ENCODE data around the gene ZFP1.

The ZFP1 gene

GRCh38 chr16:75148311-75149195, at the start of gene ZFP1:
ZFP1 (plus strand) TSS chr16:75148524; CDS start chr16:75152952, 4,428 bp downstream.
- Histone ChIP-seq H3K4me3 (ENCODE audit: low read depth, low read length) (peak within 1 kb of the TSS; percentile 73), H3K4me1 (ENCODE audit: control insufficient read depth, insufficient read depth, low read length) (no peaks in the 10 kb centered on the region), H3K36me3 (ENCODE audit: control insufficient read depth, insufficient read depth, low read length) (no peaks in the 10 kb centered on the region), H3K27me3 (ENCODE audit: control insufficient read depth, insufficient read depth, low read length) (no peaks in the 10 kb centered on the region), H3K9ac (ENCODE audit: low read depth, low read length) (peak within 1 kb of the TSS; percentile 82), H3K9me3 (ENCODE audit: control insufficient read depth, insufficient read depth, low read length) (no peaks in the 10 kb centered on the region)

- peaks cover 20% of the 10 kb centered on the region for H3K4me1 ChIP-seq (ENCODE audit: control insufficient read depth, insufficient read depth, low read length)
- H3K36me3 ChIP-seq (ENCODE audit: control insufficient read depth, insufficient read depth, low read length), result peaks cover 17% of the 10 kb centered on the region
- no peaks in the 10 kb centered on the region for H3K27me3 ChIP-seq (ENCODE audit: control insufficient read depth, insufficient read depth, low read length)
- H3K4me3 ChIP-seq (ENCODE audit: low read depth, low read length), result no peak overlapping the region
- no peak overlapping the region for H3K9ac ChIP-seq (ENCODE audit: low read depth, low read length)
- H3K9me3 ChIP-seq (ENCODE audit: control insufficient read depth, insufficient read depth, low read length), result no peaks in the 10 kb centered on the region
Observed at GRCh38 chr16:75099075-75099667, 49.2 kb upstream of the ZFP1 start.

DNA sequence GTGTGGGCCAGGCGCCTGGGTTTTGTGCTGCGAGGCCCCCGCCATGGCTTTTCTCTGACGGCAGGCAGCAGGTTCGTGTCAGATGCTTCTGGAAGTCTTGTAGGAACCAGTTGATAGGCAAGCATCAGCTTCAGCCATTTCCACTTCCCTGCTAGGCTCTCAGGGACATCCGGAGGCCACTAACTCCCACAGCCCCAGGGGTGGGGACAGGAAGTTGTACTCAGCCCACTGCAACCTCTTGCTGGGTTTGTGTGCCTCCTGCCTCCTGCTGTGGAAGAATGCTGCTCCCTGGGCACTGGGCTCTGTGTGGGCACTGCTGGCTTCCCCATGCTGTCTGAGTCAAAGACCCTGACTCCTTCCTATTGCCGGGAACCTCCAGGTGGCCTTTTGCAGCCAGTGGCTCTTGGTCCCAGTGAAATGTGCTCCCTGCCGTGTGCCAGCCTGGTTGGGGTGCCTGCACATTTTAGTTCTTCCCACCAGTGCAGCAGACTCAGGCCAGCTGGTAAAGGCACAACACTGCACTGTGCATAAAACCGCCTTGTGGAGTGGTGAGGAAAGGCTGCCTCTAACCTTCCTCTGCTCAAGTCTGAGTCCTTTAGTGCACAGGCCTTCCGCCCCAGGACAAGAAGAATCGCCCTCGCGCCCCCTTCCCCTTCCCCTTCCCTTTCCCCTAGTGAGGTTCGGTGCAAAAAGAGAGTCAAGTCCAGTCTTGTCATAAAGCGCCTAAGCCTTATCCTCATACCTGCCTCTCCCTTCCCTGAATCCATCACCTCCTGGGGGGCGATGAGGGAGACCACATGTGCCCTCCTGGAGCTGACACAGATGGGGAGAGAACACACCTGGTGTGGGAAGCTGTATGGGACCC, 48.4 kb upstream of the ZFP1 start:
- Histone ChIP-seq H3K4me1 (ENCODE audit: control insufficient read depth, insufficient read depth, low read length) (peaks cover 20% of the 10 kb centered on the region), H3K4me3 (ENCODE audit: low read depth, low read length) (no peak overlapping the region), H3K36me3 (ENCODE audit: control insufficient read depth, insufficient read depth, low read length) (peaks cover 14% of the 10 kb centered on the region), H3K9ac (ENCODE audit: low read depth, low read length) (no peak overlapping the region), H3K27me3 (ENCODE audit: control insufficient read depth, insufficient read depth, low read length) (no peaks in the 10 kb centered on the region), H3K9me3 (ENCODE audit: control insufficient read depth, insufficient read depth, low read length) (no peaks in the 10 kb centered on the region)

DNA sequence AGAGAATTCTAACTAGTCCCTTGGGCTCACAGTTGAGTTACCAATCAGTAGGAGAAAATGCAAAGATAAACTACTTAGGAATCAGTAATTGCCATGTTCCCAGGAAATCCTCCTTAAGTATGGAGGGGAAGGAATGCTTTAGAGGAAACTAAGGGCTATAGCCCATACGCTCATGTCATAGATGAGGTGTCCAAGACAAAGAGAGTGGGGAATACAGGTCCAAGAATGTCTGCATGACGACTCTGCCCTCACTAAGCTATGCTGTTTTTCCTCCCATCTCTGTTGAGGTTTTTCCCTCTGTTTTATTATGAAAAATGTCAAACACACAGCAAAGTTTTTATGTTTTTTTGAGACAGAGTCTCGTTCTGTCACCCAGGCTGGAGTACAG, 47.7 kb upstream of the ZFP1 start:
- Histone ChIP-seq H3K4me3 (ENCODE audit: low read depth, low read length) (no peak overlapping the region), H3K9ac (ENCODE audit: low read depth, low read length) (no peak overlapping the region), H3K27me3 (ENCODE audit: control insufficient read depth, insufficient read depth, low read length) (no peaks in the 10 kb centered on the region), H3K36me3 (ENCODE audit: control insufficient read depth, insufficient read depth, low read length) (peaks cover 15% of the 10 kb centered on the region), H3K4me1 (ENCODE audit: control insufficient read depth, insufficient read depth, low read length) (peaks cover 20% of the 10 kb centered on the region), H3K9me3 (ENCODE audit: control insufficient read depth, insufficient read depth, low read length) (no peaks in the 10 kb centered on the region)

DNA sequence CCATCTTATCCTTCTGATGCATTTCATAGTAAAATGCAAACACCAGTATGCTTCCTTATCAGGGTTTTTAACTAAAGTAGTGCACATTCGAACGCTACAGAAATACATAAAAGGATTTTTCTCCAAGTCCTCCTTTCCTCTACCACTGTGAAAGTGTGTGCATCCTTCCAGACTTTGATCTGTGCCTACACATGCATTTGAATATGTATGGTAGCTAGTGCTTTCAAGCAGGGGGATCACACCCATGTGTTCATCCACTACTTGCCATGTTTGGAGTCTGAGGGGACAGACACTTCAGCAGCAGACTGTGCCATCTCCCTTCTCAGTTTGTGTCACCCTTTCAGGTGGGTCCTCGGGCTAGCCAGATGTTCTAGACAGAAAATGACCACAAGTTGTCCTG, 46.7 kb upstream of the ZFP1 start:
- Histone ChIP-seq H3K9ac (ENCODE audit: low read depth, low read length) (no peak overlapping the region), H3K36me3 (ENCODE audit: control insufficient read depth, insufficient read depth, low read length) (peaks cover 14% of the 10 kb centered on the region), H3K4me3 (ENCODE audit: low read depth, low read length) (no peak overlapping the region), H3K9me3 (ENCODE audit: control insufficient read depth, insufficient read depth, low read length) (no peaks in the 10 kb centered on the region), H3K27me3 (ENCODE audit: control insufficient read depth, insufficient read depth, low read length) (no peaks in the 10 kb centered on the region), H3K4me1 (ENCODE audit: control insufficient read depth, insufficient read depth, low read length) (peaks cover 14% of the 10 kb centered on the region)

DNA sequence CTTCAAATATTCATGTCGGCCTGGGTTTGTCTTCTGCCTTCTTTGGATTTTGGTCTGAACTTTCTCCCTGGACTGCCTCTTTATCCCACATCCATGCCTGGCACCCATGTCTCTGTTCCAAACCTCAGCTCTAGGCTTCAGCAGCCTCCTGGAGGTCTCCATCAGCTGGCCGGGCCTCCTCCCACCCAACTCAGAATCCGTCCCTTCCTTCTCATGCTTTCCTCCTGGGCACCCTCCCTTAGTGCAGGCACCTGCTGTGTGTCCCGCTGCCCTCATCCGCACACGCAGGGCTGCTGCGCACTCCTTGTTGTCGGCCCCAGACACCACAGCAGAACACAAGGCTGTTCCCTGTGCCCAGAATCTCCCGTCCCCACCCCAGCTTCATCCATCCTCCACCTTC, 45.7 kb upstream of the ZFP1 start:
- peaks cover 10% of the 10 kb centered on the region for H3K4me1 ChIP-seq (ENCODE audit: control insufficient read depth, insufficient read depth, low read length)
- no peak overlapping the region for H3K9ac ChIP-seq (ENCODE audit: low read depth, low read length)
- H3K36me3 ChIP-seq (ENCODE audit: control insufficient read depth, insufficient read depth, low read length), result peaks cover 19% of the 10 kb centered on the region
- H3K4me3 ChIP-seq (ENCODE audit: low read depth, low read length), result no peak overlapping the region
- H3K27me3 ChIP-seq (ENCODE audit: control insufficient read depth, insufficient read depth, low read length), result no peaks in the 10 kb centered on the region
- H3K9me3 ChIP-seq (ENCODE audit: control insufficient read depth, insufficient read depth, low read length), result no peaks in the 10 kb centered on the region

DNA sequence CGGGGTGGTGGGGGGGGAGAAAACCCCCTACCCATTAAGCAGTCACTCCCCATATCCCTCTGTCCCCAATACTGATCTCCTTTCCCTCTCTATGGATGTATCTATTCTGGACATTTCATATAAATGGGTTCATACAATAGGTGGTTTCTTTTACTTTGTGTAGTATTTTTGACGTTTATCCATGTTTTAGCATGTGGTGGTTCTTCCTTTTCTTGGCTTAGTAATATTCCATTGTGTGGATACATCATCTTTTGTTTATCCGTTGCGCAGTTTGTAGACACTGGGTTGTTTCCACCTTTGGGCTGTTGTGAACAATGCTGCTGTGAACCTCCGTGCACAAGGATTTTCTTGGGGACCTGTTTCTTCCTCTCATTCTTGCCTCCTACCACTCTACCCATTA, 44.3 kb upstream of the ZFP1 start:
- Histone ChIP-seq H3K9me3 (ENCODE audit: control insufficient read depth, insufficient read depth, low read length) (no peaks in the 10 kb centered on the region), H3K4me3 (ENCODE audit: low read depth, low read length) (no peak overlapping the region), H3K27me3 (ENCODE audit: control insufficient read depth, insufficient read depth, low read length) (no peaks in the 10 kb centered on the region), H3K4me1 (ENCODE audit: control insufficient read depth, insufficient read depth, low read length) (peaks cover 6% of the 10 kb centered on the region), H3K36me3 (ENCODE audit: control insufficient read depth, insufficient read depth, low read length) (peaks cover 19% of the 10 kb centered on the region), H3K9ac (ENCODE audit: low read depth, low read length) (no peak overlapping the region)

DNA sequence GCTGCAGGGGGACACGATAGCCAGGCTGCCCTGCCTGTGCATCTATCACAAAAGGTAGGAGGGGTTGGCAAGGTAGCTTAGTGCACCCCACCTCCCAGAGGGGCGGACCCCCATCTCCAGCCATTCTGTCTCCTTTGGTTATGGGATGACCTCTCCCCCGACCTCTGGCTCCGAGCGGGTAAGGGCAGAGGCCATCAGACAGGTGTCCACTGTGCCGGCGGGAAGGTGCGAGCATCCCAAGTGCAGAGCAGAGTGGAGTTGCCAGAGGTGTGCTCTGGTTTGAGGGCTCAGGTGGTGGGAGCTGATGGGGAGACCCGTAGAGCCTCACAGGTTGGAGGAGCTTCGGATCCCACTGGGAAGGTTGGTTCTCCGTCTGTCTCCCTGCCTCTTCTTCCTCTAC, 43.5 kb upstream of the ZFP1 start:
- Histone ChIP-seq H3K4me1 (ENCODE audit: control insufficient read depth, insufficient read depth, low read length) (peaks cover 9% of the 10 kb centered on the region), H3K4me3 (ENCODE audit: low read depth, low read length) (no peak overlapping the region), H3K9ac (ENCODE audit: low read depth, low read length) (no peak overlapping the region), H3K9me3 (ENCODE audit: control insufficient read depth, insufficient read depth, low read length) (no peaks in the 10 kb centered on the region), H3K36me3 (ENCODE audit: control insufficient read depth, insufficient read depth, low read length) (peaks cover 19% of the 10 kb centered on the region), H3K27me3 (ENCODE audit: control insufficient read depth, insufficient read depth, low read length) (no peaks in the 10 kb centered on the region)

- H3K4me3 ChIP-seq (ENCODE audit: low read depth, low read length), result no peak overlapping the region
- H3K27me3 ChIP-seq (ENCODE audit: control insufficient read depth, insufficient read depth, low read length), result no peaks in the 10 kb centered on the region
- H3K9me3 ChIP-seq (ENCODE audit: control insufficient read depth, insufficient read depth, low read length), result no peaks in the 10 kb centered on the region
- H3K4me1 ChIP-seq (ENCODE audit: control insufficient read depth, insufficient read depth, low read length), result peaks cover 14% of the 10 kb centered on the region
- peaks cover 19% of the 10 kb centered on the region for H3K36me3 ChIP-seq (ENCODE audit: control insufficient read depth, insufficient read depth, low read length)
- H3K9ac ChIP-seq (ENCODE audit: low read depth, low read length), result no peak overlapping the region
Observed at GRCh38 chr16:75105306-75106061, 42.8 kb upstream of the ZFP1 start.

GRCh38 chr16:75106351-75107274, 41.7 kb upstream of the ZFP1 start:
- Histone ChIP-seq H3K9ac (ENCODE audit: low read depth, low read length) (no peak overlapping the region), H3K9me3 (ENCODE audit: control insufficient read depth, insufficient read depth, low read length) (no peaks in the 10 kb centered on the region), H3K27me3 (ENCODE audit: control insufficient read depth, insufficient read depth, low read length) (no peaks in the 10 kb centered on the region), H3K36me3 (ENCODE audit: control insufficient read depth, insufficient read depth, low read length) (peaks cover 18% of the 10 kb centered on the region), H3K4me3 (ENCODE audit: low read depth, low read length) (no peak overlapping the region), H3K4me1 (ENCODE audit: control insufficient read depth, insufficient read depth, low read length) (peaks cover 21% of the 10 kb centered on the region)
